ENCODE results near the gene NME9. TPM values are rescaled to one million over a fixed set of nuclear protein-coding genes. Genes with fewer than 3 reads are reported as not detected.

NME9 gene
- total RNA-seq, 1 donor from 2014 or later = 2.4 TPM

- Mint-ChIP-seq H3K4me1 (ENCODE audit: low read depth) (no peaks in the 10 kb centered on the region), H3K36me3 (ENCODE audit: insufficient read depth) (peaks cover 9% of the 10 kb centered on the region), H3K27me3 (no peaks in the 10 kb centered on the region), H3K27ac (no peak overlapping the region), H3K9me3 (ENCODE audit: low read depth) (no peaks in the 10 kb centered on the region), H3K4me3 (ENCODE audit: low read depth) (no peak overlapping the region)
- no peak for TF ChIP-seq CTCF (IDR thresholded peaks at IDR 0.05; ENCODE audit: unreplicated experiment)
- no peak for DNase-seq (ENCODE audit: low spot score, unreplicated experiment)
These were observed 44.6 kb downstream of the NME9 start for GRCh38 chr3:138284957-138285477.

- Mint-ChIP-seq H3K36me3 (ENCODE audit: insufficient read depth) (peaks cover 5% of the 10 kb centered on the region), H3K27ac (no peak overlapping the region), H3K27me3 (no peaks in the 10 kb centered on the region), H3K4me3 (ENCODE audit: low read depth) (no peak overlapping the region), H3K4me1 (ENCODE audit: low read depth) (no peaks in the 10 kb centered on the region), H3K9me3 (ENCODE audit: low read depth) (no peaks in the 10 kb centered on the region)
- no peak for TF ChIP-seq CTCF (IDR thresholded peaks at IDR 0.05; ENCODE audit: unreplicated experiment)
- no peak for DNase-seq (ENCODE audit: low spot score, unreplicated experiment)
These were observed 45.6 kb downstream of the NME9 start for GRCh38 chr3:138284079-138284478.

GRCh38 chr3:138282836-138283235 lies 46.8 kb downstream of the NME9 start:
- peaks cover 4% of the 10 kb centered on the region for H3K36me3 Mint-ChIP-seq (ENCODE audit: insufficient read depth)
- no peak for TF ChIP-seq CTCF (IDR thresholded peaks at IDR 0.05; ENCODE audit: unreplicated experiment)
- no peaks in the 10 kb centered on the region for H3K27me3 Mint-ChIP-seq
- no peaks in the 10 kb centered on the region for H3K9me3 Mint-ChIP-seq (ENCODE audit: low read depth)
- no peaks in the 10 kb centered on the region for H3K4me1 Mint-ChIP-seq (ENCODE audit: low read depth)
- H3K27ac Mint-ChIP-seq = no peak overlapping the region
- DNase-seq (ENCODE audit: low spot score, unreplicated experiment) = no peak
- no peak overlapping the region for H3K4me3 Mint-ChIP-seq (ENCODE audit: low read depth)

- peaks cover 4% of the 10 kb centered on the region for H3K36me3 Mint-ChIP-seq (ENCODE audit: insufficient read depth)
- no peak overlapping the region for H3K27ac Mint-ChIP-seq
- no peaks in the 10 kb centered on the region for H3K9me3 Mint-ChIP-seq (ENCODE audit: low read depth)
- H3K4me1 Mint-ChIP-seq (ENCODE audit: low read depth) = no peaks in the 10 kb centered on the region
- H3K27me3 Mint-ChIP-seq = no peaks in the 10 kb centered on the region
- DNase-seq (ENCODE audit: low spot score, unreplicated experiment) = no peak
- no peak for TF ChIP-seq CTCF (IDR thresholded peaks at IDR 0.05; ENCODE audit: unreplicated experiment)
- no peak overlapping the region for H3K4me3 Mint-ChIP-seq (ENCODE audit: low read depth)
These were observed 48.1 kb downstream of the NME9 start for GRCh38 chr3:138281561-138281960.

GRCh38 chr3:138271189-138271794 lies 58.4 kb downstream of the NME9 start:
- Mint-ChIP-seq H3K27me3 (no peaks in the 10 kb centered on the region), H3K4me1 (ENCODE audit: low read depth) (no peaks in the 10 kb centered on the region), H3K36me3 (ENCODE audit: insufficient read depth) (peaks cover 31% of the 10 kb centered on the region), H3K4me3 (ENCODE audit: low read depth) (no peak overlapping the region), H3K9me3 (ENCODE audit: low read depth) (no peaks in the 10 kb centered on the region), H3K27ac (peak overlapping the region; percentile 38)
- TF ChIP-seq CTCF (IDR thresholded peaks at IDR 0.05; ENCODE audit: unreplicated experiment) = no peak
- DNase-seq (ENCODE audit: low spot score, unreplicated experiment) = no peak

All from progenitor cell of endocrine pancreas (in vitro differentiated cells).